Muscle of back (tissue), 13 donors: ENCODE results near the gene OTOP3. TPM values are rescaled to one million over a fixed set of nuclear protein-coding genes. Genes with fewer than 3 reads are reported as not detected.
"Not testable (repeated sequence)": the region's sequence is repeated elsewhere in the genome, so short reads cannot be mapped to it uniquely, and the experiment has no call there.

Source experiments
- DNase-seq, 3 donors: peaks; one replicate each; pipeline versions ENCODE4 v3.0.0 to v3.0.0-alpha.2; 2013
- long read RNA-seq, 9 donors: transcript quantifications; one replicate each; lab custom pipeline, GENCODE V29; 2026
- polyA plus RNA-seq, 10 donors: library from polyadenylated mRNA; unstranded; fragments of 120-200 nt; gene quantifications; one replicate each; pipeline ENCODE4 v1.2.1, GENCODE V29; 2013; ENCODE audit not compliant: insufficient read length in 10 of 10

Gene OTOP3
- polyA plus RNA-seq, result not detected
- long read RNA-seq, donor 1, result 0 reads
- long read RNA-seq, donor 2, result 0 reads
- long read RNA-seq, donor 3, result 0 reads
- long read RNA-seq, donor 4, result 0 reads
- long read RNA-seq, donor 5, result 0 reads
- long read RNA-seq, donor 6, result 0 reads
- long read RNA-seq, donor 7, result 0 reads
- long read RNA-seq, donor 8, result 0 reads
- long read RNA-seq, donor 9, result 0 reads

- no peak for DNase-seq
These were observed at the start of gene OTOP3 for GRCh38 chr17:74935585-74936469. TSS of gene OTOP3 (plus strand) at chr17:74935898. CDS start at chr17:74935922, 24 bp downstream.

GRCh38 chr17:74888469-74888868 is 47.2 kb upstream of the OTOP3 start:
- no peak for DNase-seq

GRCh38 chr17:74890554-74890953 is 45.1 kb upstream of the OTOP3 start:
- DNase-seq, result no peak

GRCh38 chr17:74892013-74892841 is 43.5 kb upstream of the OTOP3 start:
- no peak for DNase-seq

- no peak for DNase-seq
These were observed 42.5 kb upstream of the OTOP3 start, which contains the start of gene FADS6 for GRCh38 chr17:74892974-74893911. TSS of gene FADS6 (minus strand) at chr17:74893633. CDS start at chr17:74893595, 38 bp downstream.

- DNase-seq, result no peak
These were observed 41.6 kb upstream of the OTOP3 start for GRCh38 chr17:74893936-74894671.

GRCh38 chr17:74898376-74898946 is 37.2 kb upstream of the OTOP3 start:
- no peak for DNase-seq

GRCh38 chr17:74900208-74900607 is 35.5 kb upstream of the OTOP3 start:
- DNase-seq, result no peak

- no peak for DNase-seq
These were observed 34.2 kb upstream of the OTOP3 start for GRCh38 chr17:74901353-74902135.

GRCh38 chr17:74903034-74903433 is 32.7 kb upstream of the OTOP3 start:
- DNase-seq, result no peak

- DNase-seq, result no peak
These were observed 32.0 kb upstream of the OTOP3 start for GRCh38 chr17:74903671-74904070.

GRCh38 chr17:74904687-74905409 is 30.9 kb upstream of the OTOP3 start:
- DNase-seq, result no peak

GRCh38 chr17:74906214-74906793 is 29.4 kb upstream of the OTOP3 start:
- not testable (repeated sequence) for DNase-seq

GRCh38 chr17:74907012-74907411 is 28.7 kb upstream of the OTOP3 start:
- DNase-seq, result no peak

- not testable (repeated sequence) for DNase-seq
These were observed 26.6 kb upstream of the OTOP3 start for GRCh38 chr17:74909097-74909496.

- not testable (repeated sequence) for DNase-seq
These were observed 24.3 kb upstream of the OTOP3 start for GRCh38 chr17:74911423-74911822.

GRCh38 chr17:74916136-74916850 is 19.4 kb upstream of the OTOP3 start:
- DNase-seq, result no peak
